ENCODE measurements around the gene KPNA6. TPM values are rescaled to one million over a fixed set of nuclear protein-coding genes. Genes with fewer than 3 reads are reported as not detected.
A peak's percentile ranks its signal among the peaks of the same experiment; 100 is the strongest.

KPNA6 gene
- total RNA-seq, 1 donor from 2014 or later = 79.4 TPM

DNA sequence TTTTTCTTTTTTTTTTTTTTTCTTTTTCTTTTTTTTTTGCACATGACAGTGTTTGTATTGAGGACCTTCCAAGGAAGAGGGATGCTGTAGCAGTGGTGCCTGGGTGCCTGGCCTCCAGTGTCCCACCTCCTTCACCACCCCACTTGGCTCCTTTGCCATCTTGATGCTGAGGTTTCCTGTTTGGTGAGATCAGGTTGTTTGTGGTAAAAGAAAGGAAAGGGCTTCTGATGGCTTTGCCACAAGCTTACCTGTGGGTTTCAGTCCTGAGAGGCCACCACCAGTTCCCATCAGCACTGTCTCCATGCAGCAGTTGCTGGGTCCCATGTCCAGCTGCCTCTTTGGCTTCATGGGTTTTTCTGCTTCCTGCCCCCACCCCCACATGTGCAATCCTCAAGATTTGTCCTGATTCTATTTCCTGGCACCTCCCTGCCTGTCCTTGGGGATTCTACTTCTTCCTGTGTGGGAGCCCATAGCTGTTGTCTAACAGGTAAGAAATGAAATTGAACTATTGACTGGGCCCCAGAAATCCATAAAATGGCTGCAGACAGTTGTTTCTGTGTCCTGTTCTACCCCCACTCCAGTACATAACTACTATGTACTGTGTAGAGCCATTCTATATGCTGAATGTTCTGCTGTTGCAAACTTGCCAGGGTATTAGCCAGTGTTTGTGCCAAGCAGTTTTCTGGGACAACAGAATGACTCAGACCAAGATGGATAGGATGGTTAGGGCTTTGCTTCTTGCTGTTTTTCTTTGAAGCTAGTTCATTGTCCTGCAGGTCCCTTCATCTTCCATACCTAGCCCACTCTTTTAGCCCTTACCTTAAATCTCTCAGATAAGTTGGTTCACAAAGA is 88.3 kb downstream of the KPNA6 start:
- H3K36me3 Mint-ChIP-seq (ENCODE audit: low read depth) = peaks cover 69% of the 10 kb centered on the region
- intact Hi-C loops (cut with micrococcal nuclease) = no loop called here
- H3K4me1 Mint-ChIP-seq = peaks cover 69% of the 10 kb centered on the region
- DNase-seq = peak; percentile 78
- H3K9me3 Mint-ChIP-seq = no peaks in the 10 kb centered on the region
- no peaks in the 10 kb centered on the region for H3K27me3 Mint-ChIP-seq
- H3K4me3 Mint-ChIP-seq = peak overlapping the region; percentile 51
- H3K27ac Mint-ChIP-seq = peak overlapping the region; percentile 78

DNA sequence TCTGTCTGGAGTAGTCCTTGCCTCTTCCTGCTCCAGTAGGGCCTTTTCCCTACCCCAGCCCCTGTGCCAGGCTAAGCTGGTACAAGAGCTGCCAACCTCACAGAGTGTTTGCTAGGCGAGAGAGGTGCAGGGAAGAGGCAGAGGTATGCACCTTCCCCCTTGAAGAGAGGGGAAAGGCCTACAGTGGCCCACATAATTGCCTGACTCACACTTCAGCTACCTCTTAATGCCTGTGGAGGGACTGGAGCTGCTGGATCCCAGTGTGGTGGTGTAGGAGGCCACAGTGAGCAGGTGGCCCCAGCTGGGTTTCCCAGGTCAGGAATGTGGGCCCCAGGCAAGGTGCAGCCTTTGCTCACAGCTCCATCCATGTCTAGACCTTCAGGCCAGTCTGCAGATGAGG is 89.2 kb downstream of the KPNA6 start:
- peak overlapping the region; percentile 18 for H3K4me3 Mint-ChIP-seq
- H3K27ac Mint-ChIP-seq = peak overlapping the region; percentile 45
- no peaks in the 10 kb centered on the region for H3K27me3 Mint-ChIP-seq
- H3K9me3 Mint-ChIP-seq = no peaks in the 10 kb centered on the region
- H3K36me3 Mint-ChIP-seq (ENCODE audit: low read depth) = peaks cover 66% of the 10 kb centered on the region
- DNase-seq = no peak
- intact Hi-C loops (cut with micrococcal nuclease) = no loop called here
- H3K4me1 Mint-ChIP-seq = peaks cover 73% of the 10 kb centered on the region

- intact Hi-C loops (cut with micrococcal nuclease) = no loop called here
- H3K36me3 Mint-ChIP-seq (ENCODE audit: low read depth) = peaks cover 59% of the 10 kb centered on the region
- H3K27ac Mint-ChIP-seq = peak overlapping the region; percentile 61
Measured at GRCh38 chr1:32197837-32198236, 90.0 kb downstream of the KPNA6 start.

GRCh38 chr1:32198237-32199042 is 90.6 kb downstream of the KPNA6 start:
- no peak overlapping the region for H3K4me3 Mint-ChIP-seq
- H3K4me1 Mint-ChIP-seq = peaks cover 73% of the 10 kb centered on the region
- peak overlapping the region; percentile 61 for H3K27ac Mint-ChIP-seq
- intact Hi-C loops (cut with micrococcal nuclease) = no loop called here
- no peak for DNase-seq
- H3K27me3 Mint-ChIP-seq = no peaks in the 10 kb centered on the region
- no peaks in the 10 kb centered on the region for H3K9me3 Mint-ChIP-seq
- peaks cover 56% of the 10 kb centered on the region for H3K36me3 Mint-ChIP-seq (ENCODE audit: low read depth)

More at GRCh38 chr1:32197837-32198236, 90.0 kb downstream of the KPNA6 start:
- Mint-ChIP-seq H3K27me3 (no peaks in the 10 kb centered on the region), H3K4me1 (peaks cover 76% of the 10 kb centered on the region), H3K4me3 (no peak overlapping the region), H3K9me3 (no peaks in the 10 kb centered on the region)
- no peak for DNase-seq

DNA sequence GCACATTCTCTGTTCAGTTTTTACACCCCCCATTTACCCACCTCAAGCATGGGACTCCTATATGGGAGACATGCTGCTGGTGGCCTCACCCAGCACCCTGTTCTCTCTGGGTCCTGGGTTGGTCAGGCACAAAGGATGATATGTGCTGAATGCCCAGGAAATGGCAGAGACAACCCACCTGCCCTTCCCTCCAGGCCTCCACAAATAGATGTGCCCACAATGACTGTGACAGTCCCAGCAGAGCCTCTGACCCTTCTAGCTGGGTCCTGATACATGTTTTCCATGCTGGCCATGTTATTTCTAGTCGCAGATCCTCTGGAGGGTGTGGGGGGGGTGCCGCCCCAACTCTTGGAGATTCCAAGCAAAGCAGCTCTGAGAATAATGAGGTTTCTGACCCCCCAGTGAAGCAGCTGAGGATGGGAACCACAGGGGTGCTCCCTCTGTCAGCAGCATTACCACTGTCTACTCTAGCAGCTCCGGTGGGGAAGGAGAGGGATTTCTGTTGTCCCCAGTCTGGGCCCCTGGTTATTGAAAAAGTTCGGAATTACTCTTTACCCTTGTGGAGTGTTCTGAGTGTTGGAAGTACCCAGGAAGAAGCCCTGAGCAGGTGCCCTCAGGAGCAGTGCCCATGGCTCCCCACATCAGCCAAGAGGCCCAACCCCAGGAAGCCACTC is 91.3 kb downstream of the KPNA6 start:
- intact Hi-C loops (cut with micrococcal nuclease) = no loop called here
- Mint-ChIP-seq H3K27me3 (no peaks in the 10 kb centered on the region), H3K4me1 (peaks cover 73% of the 10 kb centered on the region), H3K36me3 (ENCODE audit: low read depth) (peaks cover 55% of the 10 kb centered on the region), H3K4me3 (peak overlapping the region; percentile 90), H3K27ac (no peak overlapping the region), H3K9me3 (no peaks in the 10 kb centered on the region)
- peak; percentile 59 for DNase-seq

DNA sequence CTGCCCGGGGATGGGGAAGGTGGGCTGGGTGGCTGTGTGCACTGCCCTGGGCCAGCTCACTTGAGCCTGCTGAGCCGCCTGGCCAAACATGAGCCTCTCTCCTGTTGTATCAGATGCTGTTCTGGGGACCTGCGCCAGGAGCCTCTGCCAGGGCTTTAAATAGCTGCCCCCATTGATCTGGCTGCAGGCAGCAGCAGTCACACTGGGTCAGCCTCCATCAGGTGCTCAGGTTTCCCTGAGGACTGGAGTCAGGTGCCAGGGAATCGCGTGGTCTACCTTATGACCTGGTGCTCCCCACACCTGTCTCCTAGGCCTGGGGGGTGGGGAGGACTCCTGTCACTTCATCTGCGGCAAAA is 91.8 kb downstream of the KPNA6 start:
- Mint-ChIP-seq H3K4me3 (peak overlapping the region; percentile 90), H3K27ac (peak overlapping the region; percentile 95)
- intact Hi-C loops (cut with micrococcal nuclease) = loop anchor here (1.0 kb wide), 1 partner anchor 19 kb away; no protein-coding TSS in a partner anchor

GRCh38 chr1:32200226-32201010 is 92.6 kb downstream of the KPNA6 start, which contains the start of gene CCDC28B:
TSS of gene CCDC28B (plus strand) at chr1:32200595. CDS start at chr1:32201936, 1,341 bp downstream.
- Mint-ChIP-seq H3K4me3 (peak within 1 kb of the TSS; percentile 90), H3K4me1 (peaks cover 62% of the 10 kb centered on the region), H3K9me3 (no peaks in the 10 kb centered on the region), H3K27me3 (no peaks in the 10 kb centered on the region), H3K27ac (peak within 1 kb of the TSS; percentile 95), H3K36me3 (ENCODE audit: low read depth) (peaks cover 46% of the 10 kb centered on the region)
- intact Hi-C loops (cut with micrococcal nuclease) = loop anchor here (1.0 kb wide), 1 partner anchor 20 kb away; no protein-coding TSS in a partner anchor
- peak; percentile 89 for DNase-seq

More for the DNA sequence above, 91.8 kb downstream of the KPNA6 start:
- Mint-ChIP-seq H3K27me3 (no peaks in the 10 kb centered on the region), H3K9me3 (no peaks in the 10 kb centered on the region), H3K36me3 (ENCODE audit: low read depth) (peaks cover 52% of the 10 kb centered on the region), H3K4me1 (peaks cover 70% of the 10 kb centered on the region)
- DNase-seq = no peak

- Mint-ChIP-seq H3K27ac (peak overlapping the region; percentile 95), H3K9me3 (no peaks in the 10 kb centered on the region), H3K4me1 (peaks cover 58% of the 10 kb centered on the region), H3K36me3 (ENCODE audit: low read depth) (peaks cover 39% of the 10 kb centered on the region), H3K27me3 (no peaks in the 10 kb centered on the region), H3K4me3 (peak overlapping the region; percentile 90)
- intact Hi-C loops (cut with micrococcal nuclease) = no loop called here
- DNase-seq = peak; percentile 94
Measured at GRCh38 chr1:32201011-32201855, 93.4 kb downstream of the KPNA6 start.

GRCh38 chr1:32204943-32205361 is 97.1 kb downstream of the KPNA6 start:
- H3K9me3 Mint-ChIP-seq = no peaks in the 10 kb centered on the region
- H3K36me3 Mint-ChIP-seq (ENCODE audit: low read depth) = peaks cover 24% of the 10 kb centered on the region
- H3K4me1 Mint-ChIP-seq = peaks cover 38% of the 10 kb centered on the region
- peak overlapping the region; percentile 91 for H3K4me3 Mint-ChIP-seq
- intact Hi-C loops (cut with micrococcal nuclease) = loop anchor here (1.0 kb wide), 1 partner anchor 17 kb away; the partner anchor contains the start of genes EIF3I and TMEM234
- H3K27ac Mint-ChIP-seq = peak overlapping the region; percentile 88
- H3K27me3 Mint-ChIP-seq = no peaks in the 10 kb centered on the region
- DNase-seq = no peak

DNA sequence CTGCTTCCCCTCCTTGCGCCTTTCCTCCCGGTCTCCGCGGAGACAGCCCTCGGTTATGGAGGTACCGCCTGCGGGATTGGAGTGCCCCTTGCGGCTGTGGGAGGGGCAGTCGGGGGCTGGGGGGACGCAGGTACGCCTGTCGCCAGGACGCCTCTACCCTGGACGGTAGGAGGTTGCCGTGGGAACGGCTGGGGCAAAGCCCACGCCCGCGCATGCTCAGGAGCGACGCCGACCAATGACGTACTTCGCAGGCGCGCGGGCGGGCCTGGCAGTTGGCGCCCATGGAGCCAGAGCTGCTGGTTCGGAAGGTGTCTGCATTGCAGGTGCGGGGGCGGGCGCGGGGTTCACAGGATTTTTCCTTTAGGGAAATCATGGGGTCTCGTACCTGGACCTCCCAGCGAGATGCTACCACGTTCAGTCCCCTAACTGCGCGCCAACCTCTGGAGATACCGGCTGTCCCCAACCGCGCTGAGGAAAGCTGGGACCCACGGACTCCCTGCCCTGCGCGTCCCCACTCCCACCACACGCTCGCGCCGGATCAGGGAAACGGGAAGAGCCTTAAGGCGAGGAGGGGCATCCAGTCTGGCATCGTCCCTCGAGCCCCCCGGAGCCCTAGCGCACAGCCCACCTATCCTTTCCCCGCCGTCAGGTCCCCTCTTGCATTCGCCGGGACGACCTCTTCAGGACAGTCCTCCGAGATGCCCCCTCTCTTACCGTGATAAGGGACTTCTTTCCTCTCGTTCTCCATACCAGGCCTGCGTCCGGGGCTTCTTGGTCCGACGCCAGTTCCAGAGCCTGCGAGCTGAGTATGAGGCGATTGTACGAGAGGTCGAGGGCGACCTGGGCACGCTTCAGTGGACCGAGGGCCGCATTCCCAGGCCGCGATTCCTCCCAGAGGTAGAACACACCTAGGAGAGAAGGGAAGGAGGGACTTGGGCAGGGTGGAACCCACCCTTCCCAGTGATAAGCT is 97.8 kb downstream of the KPNA6 start, which contains the start of gene IQCC:
TSS of gene IQCC (plus strand) at position 271 of the 970 bp plus-strand sequence. CDS start at position 282, 11 bp downstream.
- H3K36me3 Mint-ChIP-seq (ENCODE audit: low read depth) = peaks cover 20% of the 10 kb centered on the region
- H3K27ac Mint-ChIP-seq = peak within 1 kb of the TSS; percentile 88
- peaks cover 33% of the 10 kb centered on the region for H3K4me1 Mint-ChIP-seq
- peak within 1 kb of the TSS; percentile 91 for H3K4me3 Mint-ChIP-seq
- H3K27me3 Mint-ChIP-seq = no peaks in the 10 kb centered on the region
- no peaks in the 10 kb centered on the region for H3K9me3 Mint-ChIP-seq
- DNase-seq = peak; percentile 96
- intact Hi-C loops (cut with micrococcal nuclease) = loop anchor here (1.0 kb wide), 1 partner anchor 17 kb away; the partner anchor contains the start of genes EIF3I and TMEM234

GRCh38 chr1:32208469-32208868 is 100.6 kb downstream of the KPNA6 start:
- Mint-ChIP-seq H3K4me1 (peaks cover 21% of the 10 kb centered on the region), H3K4me3 (no peak overlapping the region), H3K9me3 (no peaks in the 10 kb centered on the region), H3K27me3 (no peaks in the 10 kb centered on the region), H3K27ac (peak overlapping the region; percentile 48), H3K36me3 (ENCODE audit: low read depth) (peaks cover 12% of the 10 kb centered on the region)
- intact Hi-C loops (cut with micrococcal nuclease) = no loop called here
- DNase-seq = no peak
